ENCODE data around the gene TSHZ1.

Gene TSHZ1

DNA sequence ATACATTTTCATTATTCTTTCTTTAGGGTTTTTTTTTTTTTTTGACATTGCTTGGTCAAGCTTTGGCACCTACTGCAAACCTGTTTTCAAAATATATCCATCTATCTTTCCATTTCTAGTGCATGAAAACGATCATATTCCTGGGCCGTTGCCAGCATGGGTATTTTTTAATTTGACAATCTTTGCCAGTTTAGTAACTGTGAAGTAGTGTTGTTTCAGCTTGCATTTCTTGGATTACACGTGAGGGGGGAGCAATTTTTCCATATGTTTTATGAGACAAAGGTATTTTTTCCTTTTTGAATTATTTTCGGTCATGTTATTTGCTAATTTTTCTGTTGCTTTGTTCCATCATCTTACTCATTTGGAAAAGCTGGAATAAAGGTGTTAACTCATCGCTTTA, 40.9 kb downstream of the TSHZ1 start:
- ChIA-PET POLR2A (no interaction called here), CTCF (interaction anchor here (1.3 kb wide), 1 partner anchor 14 kb away, joined by 4 read pairs; no protein-coding TSS in a partner anchor)
- WGBS (ENCODE audit: insufficient coverage): 80% methylated on average over 1 of the region's 5 CpGs

GRCh38 chr18:75252136-75252535, 41.5 kb downstream of the TSHZ1 start:
- Histone ChIP-seq H3K4me3 (ENCODE audit: control insufficient read depth in 1 of 7, extremely low read depth in 1 of 7, insufficient read depth in 4 of 7, low read depth in 2 of 7, low read length in 6 of 7) (no peak overlapping the region), H3K4me1 (ENCODE audit: control extremely low read depth in 1 of 4, control insufficient read depth in 4 of 4, insufficient read depth in 4 of 4, low read length in 3 of 4) (peaks cover 7 to 30% (median 24%) of the 10 kb centered on the region in 4 experiments), H3K27ac (ENCODE audit: insufficient read depth in 1 of 2, low read depth in 1 of 2, low read length in 2 of 2, poor library complexity in 1 of 2, severe bottlenecking in 2 of 2) (no peak overlapping the region), H3K9me3 (ENCODE audit: control extremely low read depth in 1 of 5, control insufficient read depth in 4 of 5, insufficient read depth in 2 of 5, low read depth in 1 of 5, low read length in 4 of 5) (peaks cover 0 to 4% (median 0%) of the 10 kb centered on the region in 5 experiments), H3K36me3 (ENCODE audit: control insufficient read depth in 4 of 4, insufficient read depth in 4 of 4, low read length in 3 of 4) (no peaks in the 10 kb centered on the region), H3K27me3 (replicated peaks in 2 of 5; ENCODE audit: control insufficient read depth in 4 of 5, insufficient read depth in 5 of 5, low read length in 4 of 5) (no peaks in the 10 kb centered on the region)
- CTCF ChIA-PET: interaction anchor here (1.3 kb wide), 1 partner anchor 14 kb away, joined by 4 read pairs; no protein-coding TSS in a partner anchor
- 100% methylated on average over 2 of the region's 2 CpGs for WGBS (ENCODE audit: insufficient coverage)
- POLR2A ChIA-PET: no interaction called here
- DNase-seq: no peak

More for the DNA sequence above, 40.9 kb downstream of the TSHZ1 start:
- Histone ChIP-seq H3K36me3 (ENCODE audit: control insufficient read depth in 4 of 4, insufficient read depth in 4 of 4, low read length in 3 of 4) (no peaks in the 10 kb centered on the region), H3K27ac (ENCODE audit: insufficient read depth in 1 of 2, low read depth in 1 of 2, low read length in 2 of 2, poor library complexity in 1 of 2, severe bottlenecking in 2 of 2) (no peak overlapping the region), H3K4me3 (ENCODE audit: control insufficient read depth in 1 of 7, extremely low read depth in 1 of 7, insufficient read depth in 4 of 7, low read depth in 2 of 7, low read length in 6 of 7) (no peak overlapping the region), H3K4me1 (ENCODE audit: control extremely low read depth in 1 of 4, control insufficient read depth in 4 of 4, insufficient read depth in 4 of 4, low read length in 3 of 4) (peaks cover 7 to 37% (median 31%) of the 10 kb centered on the region in 4 experiments), H3K27me3 (replicated peaks in 2 of 5; ENCODE audit: control insufficient read depth in 4 of 5, insufficient read depth in 5 of 5, low read length in 4 of 5) (no peaks in the 10 kb centered on the region), H3K9me3 (ENCODE audit: control extremely low read depth in 1 of 5, control insufficient read depth in 4 of 5, insufficient read depth in 2 of 5, low read depth in 1 of 5, low read length in 4 of 5) (peaks cover 0 to 4% (median 0%) of the 10 kb centered on the region in 5 experiments)
- DNase-seq: no peak

GRCh38 chr18:75253043-75253442, 42.4 kb downstream of the TSHZ1 start:
- DNase-seq: no peak

GRCh38 chr18:75253784-75254183, 43.2 kb downstream of the TSHZ1 start:
- 100% methylated on average over 1 of the region's 4 CpGs for WGBS (ENCODE audit: insufficient coverage)
- POLR2A ChIA-PET: no interaction called here
- H3K9me3 ChIP-seq (ENCODE audit: control extremely low read depth in 1 of 5, control insufficient read depth in 4 of 5, insufficient read depth in 2 of 5, low read depth in 1 of 5, low read length in 4 of 5): peaks cover 0 to 4% (median 0%) of the 10 kb centered on the region in 5 experiments
- H3K4me1 ChIP-seq (ENCODE audit: control extremely low read depth in 1 of 4, control insufficient read depth in 4 of 4, insufficient read depth in 4 of 4, low read length in 3 of 4): peaks cover 0 to 17% (median 13%) of the 10 kb centered on the region in 4 experiments
- H3K27me3 ChIP-seq (replicated peaks in 2 of 5; ENCODE audit: control insufficient read depth in 4 of 5, insufficient read depth in 5 of 5, low read length in 4 of 5): no peaks in the 10 kb centered on the region
- CTCF ChIA-PET: no interaction called here
- no peak overlapping the region for H3K4me3 ChIP-seq (ENCODE audit: control insufficient read depth in 1 of 7, extremely low read depth in 1 of 7, insufficient read depth in 4 of 7, low read depth in 2 of 7, low read length in 6 of 7)
- DNase-seq: no peak
- no peaks in the 10 kb centered on the region for H3K36me3 ChIP-seq (ENCODE audit: control insufficient read depth in 4 of 4, insufficient read depth in 4 of 4, low read length in 3 of 4)
- no peak overlapping the region for H3K27ac ChIP-seq (ENCODE audit: insufficient read depth in 1 of 2, low read depth in 1 of 2, low read length in 2 of 2, poor library complexity in 1 of 2, severe bottlenecking in 2 of 2)

More at GRCh38 chr18:75253043-75253442, 42.4 kb downstream of the TSHZ1 start:
- H3K27me3 ChIP-seq (replicated peaks in 2 of 5; ENCODE audit: control insufficient read depth in 4 of 5, insufficient read depth in 5 of 5, low read length in 4 of 5): no peaks in the 10 kb centered on the region
- H3K36me3 ChIP-seq (ENCODE audit: control insufficient read depth in 4 of 4, insufficient read depth in 4 of 4, low read length in 3 of 4): no peaks in the 10 kb centered on the region
- ChIA-PET CTCF (no interaction called here), POLR2A (no interaction called here)
- peaks cover 2 to 23% (median 19%) of the 10 kb centered on the region in 4 experiments for H3K4me1 ChIP-seq (ENCODE audit: control extremely low read depth in 1 of 4, control insufficient read depth in 4 of 4, insufficient read depth in 4 of 4, low read length in 3 of 4)
- H3K9me3 ChIP-seq (ENCODE audit: control extremely low read depth in 1 of 5, control insufficient read depth in 4 of 5, insufficient read depth in 2 of 5, low read depth in 1 of 5, low read length in 4 of 5): peaks cover 0 to 4% (median 0%) of the 10 kb centered on the region in 5 experiments
- H3K4me3 ChIP-seq (ENCODE audit: control insufficient read depth in 1 of 7, extremely low read depth in 1 of 7, insufficient read depth in 4 of 7, low read depth in 2 of 7, low read length in 6 of 7): no peak overlapping the region
- H3K27ac ChIP-seq (ENCODE audit: insufficient read depth in 1 of 2, low read depth in 1 of 2, low read length in 2 of 2, poor library complexity in 1 of 2, severe bottlenecking in 2 of 2): no peak overlapping the region
- no CpG with 5 or more reads among the region's 1 CpG for WGBS (ENCODE audit: insufficient coverage)

DNA sequence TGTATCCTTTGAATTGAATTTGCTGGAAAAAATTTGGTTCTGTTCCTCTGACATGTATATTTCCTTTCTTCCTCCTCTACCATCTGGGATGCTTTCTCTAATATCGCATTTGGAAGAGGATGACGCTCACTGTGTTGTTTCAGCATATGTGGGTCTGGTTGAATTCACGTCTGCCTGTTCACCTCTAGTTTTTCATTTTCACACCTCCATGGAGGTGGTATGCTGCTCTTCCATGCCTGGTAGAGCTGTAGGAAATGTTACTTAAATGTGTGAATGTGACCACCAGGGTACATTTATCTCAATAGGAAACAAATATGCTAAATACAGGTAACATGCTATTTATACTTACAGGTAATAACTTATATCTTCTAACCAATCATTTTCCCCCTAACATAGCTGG, 44.5 kb downstream of the TSHZ1 start:
- Histone ChIP-seq H3K36me3 (ENCODE audit: control insufficient read depth in 4 of 4, insufficient read depth in 4 of 4, low read length in 3 of 4) (no peaks in the 10 kb centered on the region), H3K27ac (ENCODE audit: insufficient read depth in 1 of 2, low read depth in 1 of 2, low read length in 2 of 2, poor library complexity in 1 of 2, severe bottlenecking in 2 of 2) (no peak overlapping the region), H3K9me3 (ENCODE audit: control extremely low read depth in 1 of 5, control insufficient read depth in 4 of 5, insufficient read depth in 2 of 5, low read depth in 1 of 5, low read length in 4 of 5) (peaks cover 0 to 1% (median 0%) of the 10 kb centered on the region in 5 experiments), H3K27me3 (replicated peaks in 2 of 5; ENCODE audit: control insufficient read depth in 4 of 5, insufficient read depth in 5 of 5, low read length in 4 of 5) (no peaks in the 10 kb centered on the region), H3K4me3 (ENCODE audit: control insufficient read depth in 1 of 7, extremely low read depth in 1 of 7, insufficient read depth in 4 of 7, low read depth in 2 of 7, low read length in 6 of 7) (no peak overlapping the region), H3K4me1 (ENCODE audit: control extremely low read depth in 1 of 4, control insufficient read depth in 4 of 4, insufficient read depth in 4 of 4, low read length in 3 of 4) (peaks cover 0 to 12% (median 6%) of the 10 kb centered on the region in 4 experiments)
- ChIA-PET POLR2A (no interaction called here), CTCF (no interaction called here)
- WGBS (ENCODE audit: insufficient coverage): no CpG with 5 or more reads among the region's 3 CpGs
- no peak for DNase-seq

DNA sequence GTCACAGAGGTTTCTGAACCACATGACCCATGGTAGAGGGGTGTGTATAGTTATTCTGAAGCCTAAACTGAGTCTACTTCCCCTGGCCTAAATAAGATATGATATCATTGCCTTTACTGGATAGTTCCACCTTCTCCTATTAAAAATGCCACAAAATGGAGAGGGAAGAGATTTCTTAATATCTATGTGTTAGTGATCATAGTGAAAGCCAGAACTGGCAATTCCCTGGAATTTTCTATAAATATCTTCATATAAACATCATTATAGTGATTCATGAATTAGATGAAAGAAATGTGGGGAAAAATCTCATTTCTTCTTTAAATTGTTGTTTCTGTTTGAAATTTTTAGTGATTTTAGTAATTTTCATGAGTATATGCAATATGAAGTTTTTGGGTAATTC, 45.8 kb downstream of the TSHZ1 start:
- H3K4me3 ChIP-seq (ENCODE audit: control insufficient read depth in 1 of 7, extremely low read depth in 1 of 7, insufficient read depth in 4 of 7, low read depth in 2 of 7, low read length in 6 of 7): no peak overlapping the region
- ChIA-PET POLR2A (no interaction called here), CTCF (interaction anchor here (0.9 kb wide), 1 partner anchor 10 kb away, joined by 4 read pairs; no protein-coding TSS in a partner anchor)
- H3K27me3 ChIP-seq (replicated peaks in 2 of 5; ENCODE audit: control insufficient read depth in 4 of 5, insufficient read depth in 5 of 5, low read length in 4 of 5): no peaks in the 10 kb centered on the region
- DNase-seq: no peak
- H3K36me3 ChIP-seq (ENCODE audit: control insufficient read depth in 4 of 4, insufficient read depth in 4 of 4, low read length in 3 of 4): peaks cover 0 to 3% (median under 1%) of the 10 kb centered on the region in 4 experiments
- H3K4me1 ChIP-seq (ENCODE audit: control extremely low read depth in 1 of 4, control insufficient read depth in 4 of 4, insufficient read depth in 4 of 4, low read length in 3 of 4): peaks cover 0 to 12% (median 6%) of the 10 kb centered on the region in 4 experiments
- H3K27ac ChIP-seq (ENCODE audit: insufficient read depth in 1 of 2, low read depth in 1 of 2, low read length in 2 of 2, poor library complexity in 1 of 2, severe bottlenecking in 2 of 2): no peak overlapping the region
- peaks cover 0 to 1% (median 0%) of the 10 kb centered on the region in 5 experiments for H3K9me3 ChIP-seq (ENCODE audit: control extremely low read depth in 1 of 5, control insufficient read depth in 4 of 5, insufficient read depth in 2 of 5, low read depth in 1 of 5, low read length in 4 of 5)

- Histone ChIP-seq H3K9me3 (ENCODE audit: control extremely low read depth in 1 of 5, control insufficient read depth in 4 of 5, insufficient read depth in 2 of 5, low read depth in 1 of 5, low read length in 4 of 5) (peaks cover 0 to 1% (median 0%) of the 10 kb centered on the region in 5 experiments), H3K27me3 (replicated peaks in 2 of 5; ENCODE audit: control insufficient read depth in 4 of 5, insufficient read depth in 5 of 5, low read length in 4 of 5) (no peaks in the 10 kb centered on the region), H3K4me1 (ENCODE audit: control extremely low read depth in 1 of 4, control insufficient read depth in 4 of 4, insufficient read depth in 4 of 4, low read length in 3 of 4) (peaks cover 0 to 13% (median 9%) of the 10 kb centered on the region in 4 experiments), H3K4me3 (ENCODE audit: control insufficient read depth in 1 of 7, extremely low read depth in 1 of 7, insufficient read depth in 4 of 7, low read depth in 2 of 7, low read length in 6 of 7) (no peak overlapping the region), H3K36me3 (ENCODE audit: control insufficient read depth in 4 of 4, insufficient read depth in 4 of 4, low read length in 3 of 4) (peaks cover 0 to 3% (median under 1%) of the 10 kb centered on the region in 4 experiments), H3K27ac (ENCODE audit: insufficient read depth in 1 of 2, low read depth in 1 of 2, low read length in 2 of 2, poor library complexity in 1 of 2, severe bottlenecking in 2 of 2) (no peak overlapping the region)
- WGBS (ENCODE audit: insufficient coverage): 96% methylated on average over 11 of the region's 14 CpGs
- ChIA-PET POLR2A (no interaction called here), CTCF (no interaction called here)
- no peak for DNase-seq
These were observed 47.0 kb downstream of the TSHZ1 start for GRCh38 chr18:75257605-75258004.

Measured in common myeloid progenitor, CD34-positive (primary cell).